Upper lobe of right lung (tissue), 1 donor: ENCODE data around the gene RAB6C. TPM values are rescaled to one million over a fixed set of nuclear protein-coding genes. Genes with fewer than 3 reads are reported as not detected.
"Not testable (repeated sequence)": the region's sequence is repeated elsewhere in the genome, so short reads cannot be mapped to it uniquely, and the experiment has no call there.

Experiments used
- ATAC-seq: fragments of 200-7000 bp; cut with Tn5 transposase; one replicate; pipeline ENCODE4 v1.9.1; 2020; ENCODE audit warnings: mild to moderate bottlenecking, moderate library complexity
- DNase-seq: peaks from one replicate; pipeline ENCODE4 v3.0.0-alpha.2; 2020
- H3K27ac ChIP-seq: fragments of 200-600 bp; one replicate; pipeline ENCODE4 v1.8.0; 2022
- H3K27me3 ChIP-seq: fragments of 200-600 bp; one replicate; pipeline ENCODE4 v1.8.0; 2022; ENCODE audit warnings: mild to moderate bottlenecking
- H3K36me3 ChIP-seq: fragments of 200-600 bp; one replicate; pipeline ENCODE4 v1.8.0; 2022
- H3K4me1 ChIP-seq: fragments of 200-600 bp; one replicate; pipeline ENCODE4 v1.8.0; 2022
- H3K4me3 ChIP-seq: fragments of 200-600 bp; one replicate; pipeline ENCODE4 v1.8.0; 2022; ENCODE audit warnings: mild to moderate bottlenecking
- H3K9me3 ChIP-seq: fragments of 200-600 bp; one replicate; pipeline ENCODE4 v1.8.0; 2022
- intact Hi-C: fragments of 100-400 bp; cut with DNase I; formaldehyde crosslinking; loops from one replicate; pipeline ENCODE4 v1.11.0; 2022
- long read RNA-seq: library from polyadenylated mRNA; unstranded; transcript quantifications from one replicate; pipeline ENCODE4 v2.0.0, GENCODE V29; 2021
- total RNA-seq: library from RNA; stranded (reverse); fragmentation: NEBNext Ultra II Directional; extraction: Animal tissue kit (Norgen Biotek cat#: 25700); gene quantifications from one replicate; pipeline ENCODE4 v1.2.1, GENCODE V29; 2021
- TF ChIP-seq, protein P1 (sequence below): fragments of 200-600 bp; IDR thresholded peaks from one replicate; pipeline ENCODE4 v1.8.0; 2022; ENCODE audit warnings: antibody characterized with exemption
- donor health status: DM: no; HTN: yes; CAD: no; lungs with severe emphysema.

The RAB6C gene
- not detected for total RNA-seq
- long read RNA-seq: 0 reads

DNA sequence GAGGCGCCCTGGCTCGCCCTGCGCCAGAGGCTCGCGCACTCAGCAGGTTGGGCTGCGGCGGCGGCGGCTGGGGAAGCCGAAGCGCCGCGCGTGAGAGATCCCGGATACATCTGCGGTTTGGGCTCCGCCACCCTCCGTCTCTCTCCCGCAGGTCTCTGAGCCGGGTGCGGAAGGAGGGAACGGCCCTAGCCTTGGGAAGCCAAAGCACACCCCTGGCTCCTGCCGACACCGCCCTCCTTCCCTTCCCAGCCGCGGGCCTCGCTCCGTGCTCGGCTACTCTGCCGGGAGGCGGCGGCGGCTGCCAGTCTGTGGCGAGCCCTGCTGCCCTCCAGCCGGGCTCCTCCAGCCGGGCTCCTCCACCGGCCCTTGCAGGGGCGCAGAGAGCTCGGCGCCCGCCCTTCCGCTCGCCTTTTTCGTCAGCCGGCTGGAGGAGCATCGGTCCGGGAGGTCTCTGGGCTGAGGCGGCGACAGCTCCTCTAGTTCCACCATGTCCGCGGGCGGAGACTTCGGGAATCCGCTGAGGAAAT lies at the start of gene RAB6C:
Gene RAB6C (plus strand): TSS at position 38 of the 527 bp plus-strand sequence. CDS start 450 bp downstream, at position 488.
- H3K27ac ChIP-seq, intact Hi-C loops, H3K4me1 ChIP-seq, H3K9me3 ChIP-seq, DNase-seq, H3K36me3 ChIP-seq: not testable (repeated sequence)
- ATAC-seq: peak; percentile 66
- Histone ChIP-seq H3K4me3 (peak within 1 kb of the TSS; percentile 32), H3K27me3 (peaks cover 32% of the 10 kb centered on the region)

DNA sequence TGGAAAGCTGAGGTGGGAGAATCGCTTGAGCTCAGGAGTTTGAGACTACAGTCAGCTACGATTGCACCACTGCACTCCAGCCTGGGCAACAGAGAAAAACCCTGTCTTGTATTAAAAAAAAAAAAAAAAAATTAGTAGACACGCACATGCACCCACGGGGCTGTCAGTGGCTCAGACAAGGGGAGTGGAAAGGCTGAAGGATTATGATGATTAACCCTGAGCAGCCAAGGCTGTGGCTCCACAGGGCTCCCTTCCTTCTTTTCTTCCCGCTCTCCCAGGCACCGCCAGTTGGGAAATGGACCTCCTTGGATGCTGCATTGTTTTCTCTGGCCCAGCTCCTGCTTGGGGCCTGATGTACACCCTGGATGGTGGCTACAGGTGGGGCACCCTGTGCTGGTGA lies 49.0 kb upstream of the RAB6C start:
- no peaks in the 10 kb centered on the region for H3K4me1 ChIP-seq
- H3K27me3 ChIP-seq: peaks cover 15% of the 10 kb centered on the region
- no peak overlapping the region for H3K27ac ChIP-seq
- no peaks in the 10 kb centered on the region for H3K9me3 ChIP-seq
- H3K4me3 ChIP-seq: no peak overlapping the region
- DNase-seq (no peak), ATAC-seq (no peak)
- intact Hi-C loops: no loop called here
- TF ChIP-seq, protein P1, sequence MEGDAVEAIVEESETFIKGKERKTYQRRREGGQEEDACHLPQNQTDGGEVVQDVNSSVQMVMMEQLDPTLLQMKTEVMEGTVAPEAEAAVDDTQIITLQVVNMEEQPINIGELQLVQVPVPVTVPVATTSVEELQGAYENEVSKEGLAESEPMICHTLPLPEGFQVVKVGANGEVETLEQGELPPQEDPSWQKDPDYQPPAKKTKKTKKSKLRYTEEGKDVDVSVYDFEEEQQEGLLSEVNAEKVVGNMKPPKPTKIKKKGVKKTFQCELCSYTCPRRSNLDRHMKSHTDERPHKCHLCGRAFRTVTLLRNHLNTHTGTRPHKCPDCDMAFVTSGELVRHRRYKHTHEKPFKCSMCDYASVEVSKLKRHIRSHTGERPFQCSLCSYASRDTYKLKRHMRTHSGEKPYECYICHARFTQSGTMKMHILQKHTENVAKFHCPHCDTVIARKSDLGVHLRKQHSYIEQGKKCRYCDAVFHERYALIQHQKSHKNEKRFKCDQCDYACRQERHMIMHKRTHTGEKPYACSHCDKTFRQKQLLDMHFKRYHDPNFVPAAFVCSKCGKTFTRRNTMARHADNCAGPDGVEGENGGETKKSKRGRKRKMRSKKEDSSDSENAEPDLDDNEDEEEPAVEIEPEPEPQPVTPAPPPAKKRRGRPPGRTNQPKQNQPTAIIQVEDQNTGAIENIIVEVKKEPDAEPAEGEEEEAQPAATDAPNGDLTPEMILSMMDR: no peak
- no peaks in the 10 kb centered on the region for H3K36me3 ChIP-seq

DNA sequence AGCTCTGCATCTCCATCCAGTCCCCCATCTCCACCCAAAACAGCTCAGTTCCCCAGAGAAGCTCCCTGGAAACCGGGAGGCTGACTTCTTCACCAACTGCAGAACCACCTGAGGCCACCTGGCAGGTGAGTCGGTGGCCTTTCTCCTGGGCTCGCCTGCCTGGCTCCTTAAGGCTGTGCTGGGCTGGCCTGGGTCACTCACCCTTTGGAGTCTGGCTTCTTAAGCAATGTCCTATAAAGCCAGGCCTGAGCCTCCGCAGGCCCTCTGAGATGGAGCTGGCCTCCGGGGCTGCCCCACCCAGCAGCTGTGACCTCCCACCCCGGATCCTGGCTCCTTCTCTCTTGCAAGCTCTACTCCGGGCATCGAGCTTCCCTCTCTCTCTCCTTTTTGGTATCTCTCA lies 46.1 kb upstream of the RAB6C start:
- DNase-seq, H3K4me3 ChIP-seq, H3K4me1 ChIP-seq, H3K9me3 ChIP-seq, H3K36me3 ChIP-seq, H3K27ac ChIP-seq, ATAC-seq, intact Hi-C loops: not testable (repeated sequence)
- peaks cover 15% of the 10 kb centered on the region for H3K27me3 ChIP-seq

DNA sequence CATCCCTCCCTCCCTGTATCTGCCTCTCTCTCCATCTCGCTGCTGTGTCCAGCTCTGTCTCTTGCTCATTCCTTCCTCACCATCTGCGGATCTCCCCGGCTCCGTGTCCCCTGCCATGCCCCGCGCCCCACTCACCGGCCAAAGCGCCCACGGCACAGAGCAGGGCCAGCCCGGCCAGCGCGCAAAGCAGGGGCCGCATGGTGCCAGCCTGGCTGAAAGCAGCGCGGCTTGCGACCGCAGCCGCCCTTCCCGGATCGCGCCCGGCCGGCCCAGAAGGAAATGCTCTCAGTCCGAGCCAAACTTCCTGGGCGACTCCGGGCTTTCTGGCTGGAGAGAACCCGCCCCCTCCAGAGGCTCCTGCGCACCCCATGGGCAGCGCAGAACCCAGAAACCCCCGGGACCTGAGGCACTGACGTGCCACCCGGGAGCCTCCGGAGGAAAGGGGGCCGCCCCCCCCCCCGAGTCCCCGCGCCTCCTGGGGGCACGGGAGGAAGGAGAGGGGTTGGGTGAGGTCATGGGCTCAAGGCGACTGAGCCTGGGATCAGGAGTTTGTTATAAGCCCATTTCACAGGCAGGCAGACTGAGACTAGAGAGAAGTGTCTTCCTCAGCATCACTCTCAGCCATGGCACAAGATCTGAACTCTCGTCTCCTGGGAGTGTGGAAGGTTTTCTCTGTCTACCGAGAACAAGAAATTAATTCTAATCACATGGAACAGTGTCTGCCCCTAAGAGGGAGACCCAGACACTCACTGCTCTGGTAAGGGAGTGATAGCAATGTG lies 45.2 kb upstream of the RAB6C start:
- Histone ChIP-seq H3K9me3 (no peaks in the 10 kb centered on the region), H3K4me1 (no peaks in the 10 kb centered on the region), H3K36me3 (no peaks in the 10 kb centered on the region), H3K27me3 (peaks cover 15% of the 10 kb centered on the region), H3K4me3 (no peak overlapping the region), H3K27ac (no peak overlapping the region)
- ATAC-seq (peak; percentile 41), DNase-seq (no peak)
- intact Hi-C loops: no loop called here
- TF ChIP-seq, protein P1: no peak

DNA sequence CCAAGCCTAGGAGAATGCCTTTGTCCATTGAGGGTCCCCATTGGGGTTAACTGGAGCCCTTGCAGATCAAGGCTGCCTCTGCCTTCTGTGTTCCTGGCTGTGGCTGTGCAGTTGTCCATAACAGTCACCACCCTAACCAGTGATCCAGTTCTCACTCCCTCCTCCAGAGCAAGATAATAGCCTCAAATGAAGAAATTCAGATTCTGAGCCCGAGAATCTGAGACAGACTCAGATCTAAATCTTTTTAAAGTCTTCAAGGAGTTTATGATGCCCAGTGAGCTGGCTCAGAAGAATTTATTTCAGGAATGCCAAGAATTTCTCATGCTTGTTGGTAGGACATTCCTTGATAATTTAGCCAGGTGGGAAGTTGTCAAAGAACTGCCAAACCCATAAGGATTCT lies 44.3 kb upstream of the RAB6C start:
- intact Hi-C loops: no loop called here
- DNase-seq (no peak), ATAC-seq (no peak)
- H3K27me3 ChIP-seq: peaks cover 15% of the 10 kb centered on the region
- TF ChIP-seq, protein P1: no peak
- H3K4me3 ChIP-seq: no peak overlapping the region
- no peaks in the 10 kb centered on the region for H3K4me1 ChIP-seq
- no peak overlapping the region for H3K27ac ChIP-seq
- H3K9me3 ChIP-seq: no peaks in the 10 kb centered on the region
- no peaks in the 10 kb centered on the region for H3K36me3 ChIP-seq

DNA sequence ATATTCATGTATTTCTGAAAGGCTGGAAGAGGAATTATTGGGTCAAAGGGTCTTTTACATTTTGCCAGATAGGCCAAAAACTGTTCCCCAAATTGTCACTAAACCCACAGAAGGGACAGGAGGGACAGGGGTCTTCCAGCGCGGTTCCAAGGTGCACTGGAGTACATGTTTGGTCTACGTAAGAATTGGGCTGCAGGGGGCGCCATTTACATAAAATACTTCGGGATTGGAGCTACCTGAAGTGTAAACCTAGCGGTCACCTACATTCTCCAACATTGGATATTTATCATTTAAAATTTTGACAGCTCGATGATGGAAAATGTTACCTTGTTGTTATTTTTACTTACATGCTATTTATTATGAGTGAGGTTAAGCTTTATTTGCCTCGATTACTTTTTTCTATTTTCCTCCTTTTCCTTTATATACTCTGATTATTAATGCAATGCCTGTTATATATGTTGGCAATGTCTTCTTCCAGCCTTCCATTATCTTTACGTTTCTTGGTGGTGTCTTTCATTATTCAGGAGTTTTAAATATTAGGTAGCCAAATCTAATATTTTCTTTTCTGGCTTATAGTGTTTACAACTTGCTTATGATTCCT lies 43.0 kb upstream of the RAB6C start:
- intact Hi-C loops: no loop called here
- Histone ChIP-seq H3K9me3 (no peaks in the 10 kb centered on the region), H3K27ac (no peak overlapping the region), H3K4me1 (no peaks in the 10 kb centered on the region), H3K27me3 (peaks cover 15% of the 10 kb centered on the region), H3K36me3 (no peaks in the 10 kb centered on the region), H3K4me3 (no peak overlapping the region)
- TF ChIP-seq, protein P1: no peak
- DNase-seq (no peak), ATAC-seq (no peak)

DNA sequence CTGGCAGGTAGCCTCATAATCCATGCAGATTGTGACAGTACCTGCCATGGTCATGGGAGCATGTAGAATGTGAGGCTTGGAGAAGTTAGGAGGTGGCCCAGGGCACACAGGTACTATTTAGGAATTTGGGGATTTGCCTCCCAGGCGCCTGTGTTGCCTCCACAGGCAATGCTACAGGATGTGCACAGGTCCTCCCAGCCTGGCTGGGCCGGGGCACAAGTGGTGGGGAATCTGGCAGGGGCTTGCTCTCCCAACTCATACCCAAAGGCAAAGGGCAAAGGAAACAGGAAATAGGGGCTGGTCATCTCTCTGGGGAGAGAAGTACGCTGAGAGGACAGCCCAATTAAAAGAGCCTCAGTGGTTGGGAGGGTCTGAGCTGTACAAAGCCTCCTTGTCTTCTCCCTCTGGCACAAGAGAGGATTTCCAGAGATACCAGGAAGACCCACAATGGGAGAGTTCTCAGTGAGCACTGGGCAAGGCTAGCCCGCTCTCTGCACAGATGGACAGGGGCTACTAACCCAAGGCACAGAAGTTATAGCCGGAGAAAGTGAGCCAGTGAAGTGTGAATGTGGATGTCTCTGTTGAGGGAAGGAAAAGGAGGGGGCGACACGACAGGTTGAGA lies 40.5 kb upstream of the RAB6C start:
- H3K9me3 ChIP-seq, H3K4me3 ChIP-seq, DNase-seq, intact Hi-C loops, H3K4me1 ChIP-seq, H3K27ac ChIP-seq, H3K27me3 ChIP-seq, ATAC-seq, H3K36me3 ChIP-seq: not testable (repeated sequence)

DNA sequence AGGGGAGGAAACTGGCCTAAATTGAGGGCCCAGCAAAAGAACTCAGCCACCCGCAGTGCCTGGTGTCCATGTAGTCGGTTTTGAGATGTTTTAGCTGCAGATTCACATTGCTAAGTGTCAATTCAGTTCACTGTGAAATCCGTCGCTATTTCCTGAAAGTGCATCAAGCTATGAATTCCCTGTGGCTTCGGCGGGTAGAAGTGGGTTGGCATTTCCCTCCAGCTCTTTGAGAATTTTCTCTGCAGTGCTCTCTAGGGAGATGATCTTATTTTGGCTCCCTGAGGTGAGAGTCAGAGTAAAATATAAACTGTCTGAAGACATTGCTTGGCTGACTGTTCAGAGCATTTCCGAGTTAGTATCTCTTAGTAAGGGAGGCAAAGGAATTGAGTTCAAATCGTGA lies 36.0 kb upstream of the RAB6C start:
- H3K4me1 ChIP-seq, H3K27ac ChIP-seq, H3K9me3 ChIP-seq, DNase-seq, H3K36me3 ChIP-seq, ATAC-seq, intact Hi-C loops, H3K27me3 ChIP-seq, H3K4me3 ChIP-seq: not testable (repeated sequence)
